Neural progenitor cell (in vitro differentiated cells): Measurements from ENCODE around the gene MIEF1.

ENCODE experiments used
- EZH2 ChIP-seq: fragments of 200-600 bp; sonication (generic); IDR thresholded peaks from 2 replicates; pipeline ENCODE4 v1.6.1; 2017; ENCODE audit warnings: antibody characterized with exemption, mild to moderate bottlenecking, moderate library complexity
- EZH2phosphoT487 ChIP-seq: fragments of 200-600 bp; sonication (generic); IDR thresholded peaks from 2 replicates; pipeline ENCODE4 v1.6.1; 2017; ENCODE audit warnings: antibody characterized with exemption
- TF ChIP-seq, protein P1 (sequence below): fragments of 200-600 bp; sonication (generic); IDR thresholded peaks from 2 replicates; pipeline ENCODE4 v1.5.1; 2017; ENCODE audit warnings: antibody characterized with exemption, mild to moderate bottlenecking

DNA sequence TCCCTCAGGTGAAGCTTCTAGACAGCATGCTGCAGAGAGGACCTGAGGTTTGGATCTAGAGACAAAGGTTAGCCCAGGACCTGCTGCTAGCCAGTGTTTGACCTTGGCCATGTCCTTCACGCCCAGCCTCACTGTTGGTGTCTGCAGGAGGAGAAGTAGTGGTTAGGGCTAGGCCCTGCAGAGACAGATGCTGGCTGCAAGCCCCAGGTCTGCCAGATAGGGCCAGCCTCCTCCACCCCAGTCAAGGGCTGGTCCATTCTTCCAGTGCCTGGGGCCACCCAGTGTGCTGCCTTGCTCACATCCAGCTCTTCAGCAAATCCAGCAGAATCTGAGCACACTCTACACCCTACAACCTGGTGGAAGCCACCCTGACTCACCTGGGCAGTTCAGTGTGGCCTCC lies 21.5 kb upstream of the MIEF1 start:
- TF ChIP-seq, protein P1, sequence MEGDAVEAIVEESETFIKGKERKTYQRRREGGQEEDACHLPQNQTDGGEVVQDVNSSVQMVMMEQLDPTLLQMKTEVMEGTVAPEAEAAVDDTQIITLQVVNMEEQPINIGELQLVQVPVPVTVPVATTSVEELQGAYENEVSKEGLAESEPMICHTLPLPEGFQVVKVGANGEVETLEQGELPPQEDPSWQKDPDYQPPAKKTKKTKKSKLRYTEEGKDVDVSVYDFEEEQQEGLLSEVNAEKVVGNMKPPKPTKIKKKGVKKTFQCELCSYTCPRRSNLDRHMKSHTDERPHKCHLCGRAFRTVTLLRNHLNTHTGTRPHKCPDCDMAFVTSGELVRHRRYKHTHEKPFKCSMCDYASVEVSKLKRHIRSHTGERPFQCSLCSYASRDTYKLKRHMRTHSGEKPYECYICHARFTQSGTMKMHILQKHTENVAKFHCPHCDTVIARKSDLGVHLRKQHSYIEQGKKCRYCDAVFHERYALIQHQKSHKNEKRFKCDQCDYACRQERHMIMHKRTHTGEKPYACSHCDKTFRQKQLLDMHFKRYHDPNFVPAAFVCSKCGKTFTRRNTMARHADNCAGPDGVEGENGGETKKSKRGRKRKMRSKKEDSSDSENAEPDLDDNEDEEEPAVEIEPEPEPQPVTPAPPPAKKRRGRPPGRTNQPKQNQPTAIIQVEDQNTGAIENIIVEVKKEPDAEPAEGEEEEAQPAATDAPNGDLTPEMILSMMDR: no peak
- TF ChIP-seq EZH2phosphoT487 (no peak), EZH2 (no peak)
